Measurements from ENCODE around the gene ORC5. TPM values are rescaled to one million over a fixed set of nuclear protein-coding genes. Genes with fewer than 3 reads are reported as not detected.

Gene ORC5
- total RNA-seq, 3 donors from 2014 or later, result 13.3 to 29.9 (median 26.5) TPM

GRCh38 chr7:104124893-104125477, 82.8 kb downstream of the ORC5 start:
- no peaks in the 10 kb centered on the region for H3K36me3 ChIP-seq
- no peak overlapping the region for H3K27ac ChIP-seq
- H3K4me3 ChIP-seq, result no peak overlapping the region
- H3K27me3 ChIP-seq, result no peaks in the 10 kb centered on the region
- no peak for DNase-seq (ENCODE audit: low spot score in 2 of 2)
- no peaks in the 10 kb centered on the region for H3K4me1 ChIP-seq
- no peaks in the 10 kb centered on the region for H3K9me3 ChIP-seq
- no peak for TF ChIP-seq POLR2AphosphoS5 (IDR thresholded peaks at IDR 0.05)
- intact Hi-C loops (cut with DNase I; ENCODE audit: low total_unique reads), result no loop called here

GRCh38 chr7:104124469-104124868, 83.3 kb downstream of the ORC5 start:
- no peaks in the 10 kb centered on the region for H3K4me1 ChIP-seq
- no peak for DNase-seq (ENCODE audit: low spot score in 2 of 2)
- no peak overlapping the region for H3K4me3 ChIP-seq
- H3K27me3 ChIP-seq, result no peaks in the 10 kb centered on the region
- H3K27ac ChIP-seq, result no peak overlapping the region
- no peaks in the 10 kb centered on the region for H3K36me3 ChIP-seq
- no peaks in the 10 kb centered on the region for H3K9me3 ChIP-seq
- intact Hi-C loops (cut with DNase I; ENCODE audit: low total_unique reads), result no loop called here
- TF ChIP-seq POLR2AphosphoS5 (IDR thresholded peaks at IDR 0.05) (no peak), CTCF (IDR thresholded peaks at IDR 0.05) (no peak), POLR2A (IDR thresholded peaks at IDR 0.05) (no peak)

DNA sequence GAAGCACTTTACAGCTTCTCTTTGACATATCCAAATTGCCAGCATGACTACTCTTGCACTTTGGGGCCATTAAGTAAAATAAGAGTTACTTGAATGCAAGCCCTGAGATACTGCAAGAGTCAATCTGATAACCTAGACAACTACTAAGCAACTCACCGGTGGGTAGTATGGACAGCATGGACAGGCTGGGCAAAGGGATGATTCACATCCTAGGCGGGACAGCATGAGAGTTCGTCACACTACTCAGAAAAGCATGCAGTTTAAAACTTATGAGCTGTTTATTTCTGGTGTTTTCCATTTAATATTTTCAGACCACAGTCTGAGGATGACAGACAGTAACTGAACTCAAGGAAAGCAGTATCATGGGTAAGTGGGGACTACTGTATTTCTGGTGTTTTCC, 84.0 kb downstream of the ORC5 start:
- no peaks in the 10 kb centered on the region for H3K9me3 ChIP-seq
- TF ChIP-seq CTCF (IDR thresholded peaks at IDR 0.05) (no peak), POLR2A (IDR thresholded peaks at IDR 0.05) (no peak), POLR2AphosphoS5 (IDR thresholded peaks at IDR 0.05) (no peak)
- no peak overlapping the region for H3K27ac ChIP-seq
- no peaks in the 10 kb centered on the region for H3K4me1 ChIP-seq
- H3K4me3 ChIP-seq, result no peak overlapping the region
- intact Hi-C loops (cut with DNase I; ENCODE audit: low total_unique reads), result no loop called here
- DNase-seq (ENCODE audit: low spot score in 2 of 2), result no peak
- H3K36me3 ChIP-seq, result no peaks in the 10 kb centered on the region
- no peaks in the 10 kb centered on the region for H3K27me3 ChIP-seq

DNA sequence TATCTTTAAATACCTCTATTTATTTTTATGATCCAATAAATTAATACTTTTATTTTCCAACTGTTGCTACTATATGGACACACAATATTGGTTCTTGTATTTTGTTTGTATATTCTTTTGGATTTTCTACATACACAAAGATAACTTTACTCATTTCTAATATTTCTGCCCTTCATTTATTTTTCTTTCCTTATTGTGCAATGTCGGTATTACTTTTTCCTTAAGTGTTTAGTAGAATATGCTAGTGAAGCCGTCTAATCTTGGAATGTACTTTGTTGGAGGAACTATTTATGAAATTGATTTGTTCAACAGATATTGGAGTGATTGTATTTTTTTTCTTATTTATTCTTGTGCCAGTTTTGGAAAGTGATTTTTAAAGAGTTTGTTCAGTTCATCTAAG, 94.0 kb downstream of the ORC5 start:
- Histone ChIP-seq H3K27ac (no peak overlapping the region), H3K4me1 (no peaks in the 10 kb centered on the region), H3K36me3 (no peaks in the 10 kb centered on the region), H3K4me3 (no peak overlapping the region), H3K27me3 (no peaks in the 10 kb centered on the region), H3K9me3 (no peaks in the 10 kb centered on the region)
- intact Hi-C loops (cut with DNase I; ENCODE audit: low total_unique reads), result no loop called here
- no peak for TF ChIP-seq POLR2A (IDR thresholded peaks at IDR 0.05)
- no peak for TF ChIP-seq CTCF (IDR thresholded peaks at IDR 0.05)
- no peak for TF ChIP-seq POLR2AphosphoS5 (IDR thresholded peaks at IDR 0.05)
- no peak for DNase-seq (ENCODE audit: low spot score in 2 of 2)

DNA sequence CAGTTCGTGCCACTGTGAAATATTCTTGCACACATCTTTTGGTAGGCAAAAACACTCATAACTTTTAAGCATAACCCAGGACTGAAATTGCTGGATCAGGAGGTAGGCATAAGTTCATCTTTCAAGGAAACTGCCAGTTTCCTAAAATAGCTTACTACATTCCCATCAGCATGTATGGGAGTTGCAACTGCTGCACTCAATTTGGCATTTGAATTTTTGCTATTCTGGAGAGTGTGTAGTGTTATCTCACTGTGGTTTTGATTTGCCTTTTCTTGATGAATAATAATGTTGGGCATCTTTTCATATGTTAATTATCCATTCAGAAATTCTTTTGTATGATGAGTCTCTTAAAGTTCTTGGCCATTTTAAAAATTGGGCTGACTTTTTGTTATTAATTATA, 95.2 kb downstream of the ORC5 start:
- H3K9me3 ChIP-seq, result no peaks in the 10 kb centered on the region
- H3K27me3 ChIP-seq, result no peaks in the 10 kb centered on the region
- H3K36me3 ChIP-seq, result no peaks in the 10 kb centered on the region
- TF ChIP-seq POLR2AphosphoS5 (IDR thresholded peaks at IDR 0.05), result no peak
- TF ChIP-seq CTCF (IDR thresholded peaks at IDR 0.05), result no peak
- no peak for TF ChIP-seq POLR2A (IDR thresholded peaks at IDR 0.05)
- intact Hi-C loops (cut with DNase I; ENCODE audit: low total_unique reads), result no loop called here
- H3K27ac ChIP-seq, result no peak overlapping the region
- H3K4me1 ChIP-seq, result no peaks in the 10 kb centered on the region
- H3K4me3 ChIP-seq, result no peak overlapping the region
- no peak for DNase-seq (ENCODE audit: low spot score in 2 of 2)

GRCh38 chr7:104111271-104111670, 96.5 kb downstream of the ORC5 start:
- H3K27ac ChIP-seq, result no peak overlapping the region
- TF ChIP-seq POLR2A (IDR thresholded peaks at IDR 0.05) (no peak), POLR2AphosphoS5 (IDR thresholded peaks at IDR 0.05) (no peak), CTCF (IDR thresholded peaks at IDR 0.05) (no peak)
- DNase-seq (ENCODE audit: low spot score in 2 of 2), result no peak
- intact Hi-C loops (cut with DNase I; ENCODE audit: low total_unique reads), result no loop called here
- no peaks in the 10 kb centered on the region for H3K27me3 ChIP-seq
- no peaks in the 10 kb centered on the region for H3K36me3 ChIP-seq
- H3K4me1 ChIP-seq, result no peaks in the 10 kb centered on the region
- no peaks in the 10 kb centered on the region for H3K9me3 ChIP-seq
- H3K4me3 ChIP-seq, result no peak overlapping the region
